HG03103 (cell line): ENCODE data around the gene SSTR3.
"Not testable (repeated sequence)": the region's sequence is repeated elsewhere in the genome, so short reads cannot be mapped to it uniquely, and the experiment has no call there.

Source experiments
- ATAC-seq: cut with Tn5 transposase; IDR thresholded peaks from one replicate; pipeline ENCODE4 v1.9.1; 2021; ENCODE audit warnings: low read depth; ENCODE audit not compliant: unreplicated experiment

Gene SSTR3

DNA sequence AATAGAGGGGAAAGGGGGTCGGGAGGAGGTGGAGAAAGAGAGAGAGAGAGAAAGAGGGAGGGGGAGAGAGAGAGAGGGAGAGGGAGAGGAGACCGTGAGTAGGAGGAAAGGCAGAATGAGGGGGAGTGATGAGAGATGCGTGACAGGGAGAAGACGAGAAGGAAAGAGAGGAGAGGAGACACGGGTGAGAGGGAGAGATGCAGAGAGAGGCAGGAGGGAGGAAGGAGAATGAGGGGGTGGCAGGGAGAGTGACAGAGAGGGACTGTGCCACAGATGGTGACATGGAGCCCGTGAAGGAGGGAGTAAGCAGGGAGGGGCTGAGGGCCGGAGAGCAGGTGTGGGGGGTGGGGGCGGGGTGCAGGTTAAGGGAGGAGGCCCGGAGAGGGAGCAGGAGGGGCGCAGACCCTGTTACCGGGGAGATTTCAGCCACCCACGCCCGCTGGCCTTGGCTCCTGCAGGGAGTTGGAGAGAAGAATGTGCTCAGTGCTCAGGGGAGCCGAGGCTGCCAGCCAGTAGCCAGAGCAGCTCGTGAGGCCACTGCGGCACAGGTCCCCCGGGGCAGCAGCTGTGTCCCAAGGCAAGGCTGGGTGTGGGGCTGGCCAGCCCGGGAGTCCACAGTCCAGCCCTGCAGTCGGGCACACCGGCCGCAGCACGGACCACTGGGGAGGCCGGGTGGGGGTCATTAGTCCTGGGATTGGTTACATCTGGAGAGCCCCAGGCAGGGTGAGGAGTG, at the start of gene SSTR3:
SSTR3 (minus strand) TSS at position 304 of the 733 bp plus-strand sequence. CDS start 4,674 bp downstream, outside the sequence.
- ATAC-seq, result no peak

DNA sequence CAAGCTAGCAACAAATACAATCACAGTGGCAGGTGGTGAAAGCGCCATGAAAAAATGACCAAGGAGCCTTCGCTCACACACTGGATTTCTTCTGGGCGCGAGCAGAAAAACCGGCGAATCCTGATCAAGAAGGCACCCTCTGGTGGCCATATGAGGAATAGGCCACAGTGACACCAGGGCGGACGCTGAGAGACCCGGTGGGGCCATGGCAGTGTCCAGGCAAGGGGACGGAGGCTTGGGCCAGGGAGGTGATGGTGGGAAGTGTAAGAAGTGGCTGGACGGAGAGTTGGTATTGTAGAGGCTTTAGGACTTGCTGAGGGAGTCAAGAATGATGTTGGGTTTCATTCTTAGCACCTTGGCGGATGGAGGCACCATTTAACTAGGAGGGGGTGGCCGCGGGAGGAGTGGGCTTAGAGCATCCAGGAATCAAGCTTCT, 48.6 kb upstream of the SSTR3 start:
- ATAC-seq, result no peak

DNA sequence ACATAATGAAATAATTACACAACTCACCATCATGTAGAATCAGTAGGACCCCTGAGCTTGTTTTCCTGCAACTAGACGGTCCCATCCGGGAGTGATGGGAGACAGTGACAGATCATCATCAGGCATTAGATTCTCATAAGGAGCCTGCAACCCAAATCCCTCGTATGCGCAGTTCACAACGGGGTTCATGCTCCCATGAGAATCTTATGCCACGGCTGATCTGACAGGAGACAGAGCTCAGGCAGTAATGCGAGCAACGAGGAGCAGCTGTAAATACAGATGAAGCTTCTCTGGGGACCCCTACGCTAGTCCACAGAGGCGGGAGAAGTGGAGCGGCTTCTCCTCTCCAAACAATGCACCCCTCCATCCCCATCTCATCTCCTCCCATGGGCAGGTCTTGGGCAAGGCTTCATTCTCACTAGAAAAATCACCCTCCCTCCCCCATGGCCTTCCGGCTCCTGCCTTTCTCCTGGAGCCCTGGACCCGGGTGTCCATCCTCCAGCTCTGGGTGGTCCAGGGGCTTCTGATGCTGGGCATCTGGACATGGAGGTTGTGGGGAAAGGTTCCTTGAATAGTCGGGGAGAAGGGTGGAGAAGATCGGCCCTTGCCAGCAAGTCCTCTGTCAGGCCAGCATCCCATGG, 48.0 kb upstream of the SSTR3 start:
- no peak for ATAC-seq

DNA sequence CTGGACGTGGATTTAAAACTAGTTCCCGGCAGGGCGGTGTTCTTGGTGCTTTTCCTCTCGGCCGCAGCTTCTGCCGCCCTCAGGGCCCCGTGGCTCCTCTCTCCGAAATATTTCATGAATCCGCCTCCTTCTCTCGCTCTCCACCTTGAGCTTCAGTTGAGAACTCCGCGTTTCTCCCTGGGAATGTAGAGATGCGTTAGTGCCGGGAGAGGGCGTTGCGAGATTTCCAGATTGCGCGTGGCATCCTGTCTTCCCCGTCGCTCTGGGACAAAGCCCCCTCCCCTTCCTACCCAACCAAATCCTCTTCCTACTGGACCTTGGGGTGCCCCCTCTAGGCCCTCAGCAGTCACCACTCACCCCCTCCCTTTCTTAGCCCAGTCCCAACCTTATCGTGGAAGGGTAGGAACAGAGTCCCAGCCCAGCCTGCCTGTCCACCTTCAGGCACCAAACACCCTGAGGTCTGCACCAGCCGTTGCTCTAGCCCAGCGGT, 47.3 kb upstream of the SSTR3 start:
- ATAC-seq, result no peak

DNA sequence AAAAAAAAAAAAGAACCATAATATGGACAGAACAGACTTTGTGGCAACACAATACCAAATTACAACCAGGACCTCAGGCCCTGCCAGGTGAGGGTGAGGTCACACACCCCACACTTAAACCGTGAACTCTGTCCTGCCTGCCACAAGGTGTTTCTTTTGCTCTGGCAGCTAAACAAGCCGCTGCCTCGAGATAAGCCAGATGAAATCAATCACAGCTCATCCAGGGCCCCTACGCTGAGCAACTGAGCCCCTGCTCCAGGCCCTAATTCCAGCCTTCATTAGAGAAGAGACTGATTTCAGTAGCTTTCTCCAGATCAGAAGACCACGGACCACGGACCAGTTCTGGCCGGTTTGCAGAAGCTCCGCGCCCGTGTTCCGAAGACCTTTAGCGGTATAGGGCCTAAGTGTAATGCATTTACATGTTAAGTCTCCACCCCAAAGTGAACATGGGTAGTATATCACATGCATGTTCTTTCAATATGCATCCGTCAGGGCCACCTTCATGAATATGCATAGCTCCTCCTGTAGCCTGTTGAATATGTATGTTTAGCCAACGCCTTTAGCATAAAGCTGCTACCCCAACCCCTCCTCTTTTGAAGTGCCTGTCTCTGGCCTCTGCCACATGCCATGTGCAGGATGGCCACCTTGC, 46.6 kb upstream of the SSTR3 start:
- ATAC-seq, result no peak

DNA sequence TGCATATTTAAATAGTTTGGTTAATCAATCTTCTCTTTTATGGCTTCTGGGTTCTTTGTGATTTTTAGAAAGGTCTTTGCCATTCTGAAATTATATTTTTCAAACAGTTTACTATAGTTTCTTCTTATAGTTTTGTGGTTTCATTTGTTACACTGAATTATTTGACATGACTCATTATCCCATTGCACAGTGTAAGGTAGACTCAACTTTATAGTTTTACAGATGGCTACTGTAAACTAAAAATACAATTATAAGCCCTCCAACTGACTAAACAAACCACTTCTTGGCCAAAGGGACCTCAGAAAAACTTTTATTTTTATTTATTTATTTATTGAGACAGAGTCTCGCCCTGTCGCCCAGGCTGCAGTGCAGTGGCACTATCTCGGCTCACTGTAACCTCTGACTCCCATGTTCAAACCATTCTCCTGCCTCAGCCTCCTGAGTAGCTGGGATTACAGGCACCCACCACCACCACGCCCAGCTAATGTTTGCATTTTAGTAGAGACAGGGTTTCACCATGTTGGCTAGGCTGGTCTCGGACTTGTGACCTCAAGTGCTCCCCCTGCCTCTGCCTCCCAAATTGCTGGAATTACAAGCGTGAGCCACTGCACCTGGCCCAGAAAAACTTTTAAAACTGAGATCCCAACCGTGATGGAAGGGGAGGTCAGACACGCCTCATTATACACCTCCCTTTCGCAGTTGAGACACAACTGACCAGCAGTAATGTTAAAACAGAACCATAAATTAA, 45.9 kb upstream of the SSTR3 start:
- no peak for ATAC-seq

DNA sequence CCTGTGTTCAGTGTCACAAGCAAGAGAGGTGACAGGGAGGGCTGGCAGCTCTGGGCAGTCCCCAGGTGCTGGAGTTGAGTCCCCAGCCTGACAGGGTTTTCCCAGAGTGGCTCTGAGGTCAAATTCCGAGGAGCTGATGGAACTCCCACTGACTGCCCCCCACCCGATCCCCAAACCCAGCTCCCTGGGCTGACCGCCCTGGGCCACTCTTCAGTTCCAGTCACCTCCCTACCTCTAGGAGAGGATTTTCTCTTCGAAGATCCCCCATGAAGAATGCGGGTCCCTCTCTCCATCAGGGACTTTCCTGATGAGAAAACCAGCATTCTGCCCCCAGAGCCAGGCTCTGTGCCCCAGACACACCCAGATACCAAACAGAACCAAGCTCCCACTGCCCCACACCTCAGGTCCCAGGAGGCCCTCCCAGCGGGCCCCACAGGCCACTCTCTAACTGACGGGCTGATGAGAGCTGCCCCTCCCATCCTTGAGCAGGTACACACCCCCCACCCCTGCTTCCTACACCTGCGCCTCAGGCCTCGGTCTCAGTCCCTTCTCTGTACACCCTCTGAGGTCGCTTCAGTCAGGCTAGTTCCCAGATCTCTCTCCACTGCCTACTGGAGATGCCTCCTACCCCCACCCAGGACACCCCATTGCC, 43.9 kb upstream of the SSTR3 start:
- ATAC-seq, result no peak

DNA sequence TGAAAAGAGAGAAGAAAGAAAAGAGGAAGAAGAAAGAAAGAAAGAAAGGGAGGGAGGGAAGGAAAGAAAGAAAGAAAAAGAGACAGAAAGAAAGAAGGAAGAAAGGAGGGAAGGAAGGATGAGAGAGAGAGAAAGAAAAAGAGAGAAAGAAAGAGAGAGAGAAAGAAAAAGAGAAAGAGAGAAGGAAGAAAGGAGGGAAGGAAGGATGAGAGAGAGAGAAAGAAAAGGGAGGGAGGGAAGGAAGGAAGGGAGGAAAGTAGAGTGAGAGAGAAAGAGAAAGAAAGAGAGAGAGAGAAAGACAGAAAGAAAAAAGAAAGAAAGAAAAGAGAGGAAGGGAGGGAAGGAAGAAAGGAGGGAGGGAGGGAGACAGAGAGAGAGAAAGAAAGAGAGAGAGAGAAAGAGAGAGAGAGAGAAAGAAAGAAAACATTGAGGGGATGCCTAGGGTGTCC, 43.3 kb upstream of the SSTR3 start:
- ATAC-seq, result no peak

DNA sequence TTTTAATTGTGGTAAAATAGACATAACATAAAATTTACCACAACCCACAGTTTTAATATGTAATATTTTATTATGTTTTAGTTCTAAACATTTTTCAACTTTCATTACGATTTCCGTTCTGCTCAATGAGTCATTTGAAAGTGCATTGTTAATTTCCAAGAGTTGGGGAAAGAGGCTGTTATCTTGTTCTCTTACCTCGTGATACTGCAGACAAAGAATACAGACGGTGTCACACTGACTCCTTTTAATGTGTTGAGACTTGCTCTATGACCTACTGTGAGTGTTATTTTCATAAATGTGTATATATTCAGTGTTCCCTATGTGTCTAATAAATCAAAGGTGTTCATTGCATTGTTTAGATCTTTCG, 42.6 kb upstream of the SSTR3 start:
- no peak for ATAC-seq

DNA sequence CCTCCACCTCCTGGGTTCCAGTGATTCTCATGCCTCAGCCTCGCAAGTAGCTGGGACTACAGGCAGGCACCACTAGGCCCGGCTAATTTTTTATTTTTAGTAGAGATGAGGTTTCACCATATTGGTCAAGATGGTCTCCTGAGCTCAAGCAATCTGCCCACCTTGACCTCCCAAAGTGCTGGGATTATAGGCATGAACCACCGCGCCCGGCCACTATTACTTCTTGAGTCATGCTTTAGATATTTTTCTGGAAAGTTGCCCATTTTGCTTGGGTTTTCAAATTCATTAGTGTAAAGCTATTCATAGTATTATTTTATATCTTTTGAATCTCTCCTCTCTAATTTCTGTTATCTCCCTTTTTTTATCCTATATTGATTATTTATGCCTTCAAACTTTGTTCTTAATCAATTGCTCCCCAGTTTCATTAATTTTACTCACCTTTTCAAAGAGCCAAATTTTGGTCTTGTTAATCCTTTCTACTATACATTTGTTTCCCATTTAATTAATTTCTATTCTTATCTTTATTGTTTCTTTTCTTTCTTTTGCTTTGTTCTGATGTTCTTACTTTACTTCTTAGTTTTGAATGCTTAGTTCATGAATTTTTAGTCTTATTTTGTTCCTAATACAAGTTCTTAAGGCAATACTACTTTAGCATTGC, 42.1 kb upstream of the SSTR3 start:
- ATAC-seq, result no peak

DNA sequence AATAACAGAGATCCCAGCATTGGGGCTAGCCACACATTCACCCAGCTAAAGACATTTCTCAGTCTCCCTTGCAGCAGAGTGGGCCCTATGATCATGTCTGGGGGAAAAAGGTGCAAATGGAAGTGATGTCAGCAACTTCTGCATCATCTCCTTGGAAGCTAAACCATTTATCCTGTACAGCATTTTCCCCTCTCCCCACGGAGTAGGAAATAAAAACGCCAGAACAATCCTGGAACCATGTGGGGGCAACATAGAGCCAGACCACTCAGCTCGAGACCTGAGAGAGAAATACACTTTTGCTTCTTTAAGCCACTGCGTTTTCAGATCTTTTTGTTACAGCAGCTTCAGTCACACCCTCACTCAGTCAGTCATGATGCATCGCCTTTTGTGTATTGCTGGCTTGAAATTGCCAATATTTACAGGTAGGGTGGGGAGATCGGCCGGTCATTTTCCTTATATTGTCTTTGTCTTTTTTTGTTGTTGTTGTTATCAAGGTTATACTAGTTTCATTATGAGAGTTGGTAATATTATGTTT, 40.9 kb upstream of the SSTR3 start:
- ATAC-seq, result no peak

DNA sequence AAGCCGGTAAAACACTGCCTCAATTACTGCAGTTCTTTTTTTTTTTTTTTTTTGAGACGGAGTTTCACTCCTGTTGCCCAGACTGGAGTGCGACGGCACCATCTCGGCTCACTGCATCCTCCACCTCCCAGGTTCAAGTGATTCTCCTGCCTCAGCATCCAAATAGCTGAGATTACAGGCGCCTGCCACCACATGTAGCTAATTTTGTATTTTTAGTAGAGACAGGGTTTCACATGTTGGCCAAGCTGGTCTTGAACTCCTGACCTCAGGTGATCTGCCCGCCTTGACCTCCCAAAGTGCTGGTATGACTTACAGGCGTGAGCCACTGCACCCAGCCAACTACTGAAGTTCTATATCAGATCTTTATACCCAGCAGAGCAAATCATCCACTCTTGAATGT, 39.6 kb upstream of the SSTR3 start:
- ATAC-seq, result not testable (repeated sequence)

DNA sequence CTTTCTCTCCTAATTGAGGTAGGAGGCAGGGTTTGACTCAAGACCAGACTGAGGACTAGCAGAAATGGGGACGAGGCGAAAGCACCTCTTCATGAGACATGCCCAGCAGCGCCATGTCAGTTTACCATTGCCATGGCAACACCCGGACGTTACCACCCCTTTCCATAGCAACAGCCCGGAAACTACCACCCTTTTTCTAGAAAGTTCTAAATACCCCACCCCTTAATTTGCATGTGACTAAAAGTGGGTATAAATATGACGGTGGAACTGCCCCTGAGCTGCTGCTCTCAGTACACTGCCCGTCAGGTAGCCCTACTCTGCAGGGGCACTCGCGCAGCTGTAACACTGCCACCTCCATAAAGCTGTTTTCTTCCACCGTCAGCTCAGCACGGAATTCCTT, 37.7 kb upstream of the SSTR3 start:
- no peak for ATAC-seq

DNA sequence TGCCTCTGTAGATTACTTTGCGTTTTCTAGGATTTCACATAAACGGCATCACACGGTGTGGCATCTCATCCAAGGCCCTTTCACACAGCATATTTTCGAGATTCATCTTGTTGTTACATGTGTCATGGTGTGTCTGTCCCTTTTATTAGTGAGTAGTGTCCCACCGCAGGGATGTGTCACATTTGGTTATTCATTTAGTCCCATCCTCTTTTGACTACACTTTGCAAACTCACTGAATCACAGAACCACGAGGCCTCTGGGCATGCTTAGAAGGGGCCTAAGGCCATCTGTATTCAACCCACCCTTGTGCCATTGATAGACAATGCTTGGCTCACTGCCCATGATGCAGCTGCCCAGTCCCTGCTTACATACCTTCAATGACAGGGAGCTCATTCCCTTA, 36.0 kb upstream of the SSTR3 start:
- no peak for ATAC-seq

DNA sequence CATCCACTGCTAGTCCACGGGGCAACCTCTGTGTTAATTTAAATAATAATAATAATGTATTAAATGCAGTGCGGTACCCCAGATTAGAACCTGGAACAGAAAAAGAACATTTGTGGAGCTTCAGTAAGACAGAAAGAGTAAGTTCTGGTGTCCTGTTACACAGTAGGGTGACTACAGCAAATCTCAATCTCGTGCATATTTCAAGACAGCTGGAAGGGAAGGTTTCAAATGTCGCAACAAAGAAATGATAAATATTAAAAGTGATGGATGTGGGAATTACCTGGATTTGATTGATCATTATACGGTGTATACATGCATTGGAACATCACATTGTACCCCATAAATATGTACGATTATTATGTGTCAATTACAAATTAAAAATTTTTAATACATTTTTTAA, 33.5 kb upstream of the SSTR3 start:
- no peak for ATAC-seq

DNA sequence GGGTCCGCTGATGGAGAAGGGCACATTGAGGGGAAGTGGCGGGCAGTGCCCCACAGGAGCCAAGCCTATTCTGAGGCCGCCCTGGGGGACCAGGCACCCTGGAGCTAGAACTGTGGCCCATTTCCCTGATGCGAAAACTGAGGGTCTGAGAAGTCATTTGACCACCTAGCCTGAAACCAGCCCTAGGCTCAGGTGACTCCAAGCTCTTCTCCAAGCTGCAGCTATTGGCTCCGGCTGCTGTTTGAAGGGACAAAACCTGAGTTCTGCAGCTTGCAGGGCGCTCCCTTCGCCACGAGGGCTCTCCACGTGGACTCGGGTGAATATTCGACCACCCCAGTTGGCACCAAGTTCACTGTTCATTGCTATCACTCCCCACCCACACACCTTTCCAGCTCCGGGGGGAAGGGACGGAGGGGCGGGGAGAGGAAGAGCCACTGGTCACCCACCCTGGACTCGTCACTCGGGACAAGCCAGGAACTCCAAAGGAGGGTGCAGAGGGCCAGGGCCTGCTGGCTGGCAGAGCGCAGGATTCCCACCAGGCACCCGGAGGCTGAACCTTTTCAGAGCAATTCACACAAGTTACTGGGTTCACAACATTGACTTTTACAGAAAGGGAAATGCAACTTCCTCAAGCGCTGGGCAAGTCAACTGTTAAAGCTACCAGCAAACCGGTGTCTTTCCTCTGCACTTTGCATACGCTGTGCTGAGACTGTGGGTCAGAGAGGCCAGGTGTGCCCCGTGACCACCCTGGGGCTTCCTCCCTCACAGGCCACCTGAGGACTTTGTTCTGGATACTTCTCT, 32.8 kb upstream of the SSTR3 start:
- ATAC-seq, result no peak

DNA sequence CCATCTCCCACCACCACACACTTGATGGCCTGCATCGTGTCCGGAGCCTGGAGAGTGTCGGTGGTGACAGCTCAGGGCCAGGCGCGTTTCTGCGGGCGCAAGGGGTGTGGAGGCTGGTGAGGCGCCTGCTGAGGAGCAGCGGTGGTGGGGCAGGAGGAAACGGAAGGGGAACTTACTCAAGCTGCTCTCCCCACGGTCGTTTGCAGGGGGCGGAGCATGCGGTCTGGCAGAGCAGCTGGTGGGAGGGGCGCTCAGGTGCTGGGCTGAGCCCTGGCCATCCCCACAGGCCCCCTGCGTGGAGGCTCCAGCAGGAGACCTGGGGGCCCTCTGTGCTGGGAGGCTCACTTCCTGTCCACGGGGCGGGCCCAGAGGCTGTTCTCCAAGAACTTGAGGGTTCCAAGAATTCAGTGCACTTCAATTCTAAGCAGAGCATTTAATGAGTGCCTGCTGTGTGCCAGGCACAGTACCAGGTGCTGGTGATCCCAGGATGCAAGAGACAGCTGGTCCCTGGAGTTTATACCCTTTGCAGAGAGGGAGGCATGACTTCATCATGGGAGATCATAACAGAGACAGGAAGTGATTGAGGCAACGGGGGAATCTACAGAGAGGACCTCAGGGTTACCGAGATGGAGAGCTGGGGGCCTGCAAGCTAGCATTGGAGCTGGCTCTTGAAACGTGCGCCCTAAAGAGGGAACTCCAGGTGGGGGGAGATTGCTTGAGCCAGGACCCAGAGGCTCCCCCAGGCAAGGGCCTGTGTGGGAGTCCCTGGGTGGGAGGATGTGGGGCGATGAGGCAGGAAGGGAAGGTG, 32.0 kb upstream of the SSTR3 start, which contains the start of gene RAC2:
RAC2 (minus strand) TSS at position 156 of the 808 bp plus-strand sequence; CDS start at position 35, 121 bp downstream.
- no peak for ATAC-seq
